BJ (cell line): ENCODE data around the gene APPBP2. TPM values are rescaled to one million over a fixed set of nuclear protein-coding genes. Genes with fewer than 3 reads are reported as not detected.

Source experiments
- CTCF ChIA-PET: fragments of 350-600 bp; formaldehyde crosslinking; extraction: SDS; loops from one replicate; lab custom pipeline; 2021; ENCODE audit warnings: antibody characterized with exemption, inconsistent platforms; lab: Yijun Ruan, JAX
- POLR2A ChIA-PET: fragments of 300-600 bp; sonication (Branson Sonifier 250); formaldehyde crosslinking; extraction: SDS; loops from one replicate; lab custom pipeline; 2021; ENCODE audit warnings: antibody characterized with exemption; lab: Charles Lee
- DNase-seq: peaks from one replicate; pipeline ENCODE4 v3.0.0-alpha.2; 2011; ENCODE audit warnings: low read depth
- H3K27me3 ChIP-seq: 2 replicates; pipeline ENCODE4 v1.6.0; 2011; ENCODE audit warnings: low read length; ENCODE audit not compliant: control insufficient read depth, insufficient read depth
- H3K36me3 ChIP-seq: 2 replicates; pipeline ENCODE4 v1.5.1; 2011; ENCODE audit warnings: low read length; ENCODE audit not compliant: control insufficient read depth, insufficient read depth
- H3K4me3 ChIP-seq: 2 replicates; pipeline ENCODE4 v1.5.1; 2011; ENCODE audit warnings: low read depth, mild to moderate bottlenecking, control low read depth, low read length
- polyA plus RNA-seq: library from polyadenylated mRNA; depleted of rRNA; stranded (reverse); fragments of >200 nt; gene quantifications from 2 replicates; pipeline ENCODE4 v1.2.3, GENCODE V29; 2011
- TF ChIP-seq, protein P1 (sequence below): IDR thresholded peaks from 2 replicates; pipeline ENCODE4 v1.5.1; 2011; ENCODE audit warnings: low read depth, mild to moderate bottlenecking, control low read depth, inconsistent platforms, low read length, moderate library complexity; ENCODE audit not compliant: insufficient read depth

The APPBP2 gene
- polyA plus RNA-seq, 1 experiment = 14.8 TPM

DNA sequence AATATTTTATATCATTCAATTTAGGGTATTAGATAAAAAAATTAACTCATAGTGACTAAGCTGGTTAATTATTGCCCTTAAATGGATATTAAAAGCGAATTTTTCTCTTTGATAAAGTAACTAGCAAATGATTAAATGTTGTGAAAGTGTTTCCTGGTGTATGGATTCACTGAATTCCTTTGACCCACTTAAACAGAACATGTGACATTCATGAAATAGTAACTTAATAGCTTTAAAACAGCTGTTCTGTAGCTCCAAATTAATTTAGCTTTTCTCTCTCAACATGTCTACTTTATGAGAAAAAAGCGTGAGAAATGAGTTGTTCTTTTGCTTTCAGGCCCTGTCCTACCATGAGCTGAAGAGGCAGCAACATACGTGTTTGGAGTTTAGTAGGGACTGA, 36.4 kb upstream of the APPBP2 start:
- no peaks in the 10 kb centered on the region for H3K27me3 ChIP-seq
- H3K36me3 ChIP-seq = no peaks in the 10 kb centered on the region
- no peak for DNase-seq
- no peak overlapping the region for H3K4me3 ChIP-seq
- TF ChIP-seq, protein P1, sequence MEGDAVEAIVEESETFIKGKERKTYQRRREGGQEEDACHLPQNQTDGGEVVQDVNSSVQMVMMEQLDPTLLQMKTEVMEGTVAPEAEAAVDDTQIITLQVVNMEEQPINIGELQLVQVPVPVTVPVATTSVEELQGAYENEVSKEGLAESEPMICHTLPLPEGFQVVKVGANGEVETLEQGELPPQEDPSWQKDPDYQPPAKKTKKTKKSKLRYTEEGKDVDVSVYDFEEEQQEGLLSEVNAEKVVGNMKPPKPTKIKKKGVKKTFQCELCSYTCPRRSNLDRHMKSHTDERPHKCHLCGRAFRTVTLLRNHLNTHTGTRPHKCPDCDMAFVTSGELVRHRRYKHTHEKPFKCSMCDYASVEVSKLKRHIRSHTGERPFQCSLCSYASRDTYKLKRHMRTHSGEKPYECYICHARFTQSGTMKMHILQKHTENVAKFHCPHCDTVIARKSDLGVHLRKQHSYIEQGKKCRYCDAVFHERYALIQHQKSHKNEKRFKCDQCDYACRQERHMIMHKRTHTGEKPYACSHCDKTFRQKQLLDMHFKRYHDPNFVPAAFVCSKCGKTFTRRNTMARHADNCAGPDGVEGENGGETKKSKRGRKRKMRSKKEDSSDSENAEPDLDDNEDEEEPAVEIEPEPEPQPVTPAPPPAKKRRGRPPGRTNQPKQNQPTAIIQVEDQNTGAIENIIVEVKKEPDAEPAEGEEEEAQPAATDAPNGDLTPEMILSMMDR = no peak
- POLR2A ChIA-PET = no interaction called here
- CTCF ChIA-PET = interaction anchor here (0.7 to 1.8 kb wide), 3 partner anchors 21 to 39 kb away, joined by 3 to 4 read pairs (median 3); no protein-coding TSS in a partner anchor

DNA sequence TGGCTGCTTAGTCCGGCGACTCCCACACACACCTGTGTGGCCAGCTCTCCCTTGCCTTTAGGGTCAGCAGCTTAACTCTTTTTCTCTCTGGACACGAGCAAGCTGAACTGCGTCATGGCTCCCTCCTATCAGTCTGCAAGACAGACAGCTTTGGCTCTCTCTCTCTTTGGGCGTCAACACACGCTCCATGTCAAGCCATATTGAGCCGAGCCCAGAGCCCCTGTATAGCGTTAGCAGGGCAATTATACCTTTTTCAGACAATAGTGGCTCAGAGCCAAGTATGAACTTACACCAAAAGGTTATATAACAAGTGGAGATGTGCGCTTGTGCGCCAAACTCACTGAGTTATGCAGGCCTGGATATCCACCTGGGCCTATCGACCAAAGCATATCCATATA, 34.8 kb upstream of the APPBP2 start:
- ChIA-PET POLR2A (no interaction called here), CTCF (interaction anchor here (1.5 to 5.0 kb wide), 2 partner anchors 9 to 78 kb away, joined by 3 to 24 read pairs; no protein-coding TSS in a partner anchor)
- DNase-seq = no peak
- TF ChIP-seq, protein P1 = no peak
- H3K4me3 ChIP-seq = no peak overlapping the region
- no peaks in the 10 kb centered on the region for H3K27me3 ChIP-seq
- H3K36me3 ChIP-seq = no peaks in the 10 kb centered on the region

DNA sequence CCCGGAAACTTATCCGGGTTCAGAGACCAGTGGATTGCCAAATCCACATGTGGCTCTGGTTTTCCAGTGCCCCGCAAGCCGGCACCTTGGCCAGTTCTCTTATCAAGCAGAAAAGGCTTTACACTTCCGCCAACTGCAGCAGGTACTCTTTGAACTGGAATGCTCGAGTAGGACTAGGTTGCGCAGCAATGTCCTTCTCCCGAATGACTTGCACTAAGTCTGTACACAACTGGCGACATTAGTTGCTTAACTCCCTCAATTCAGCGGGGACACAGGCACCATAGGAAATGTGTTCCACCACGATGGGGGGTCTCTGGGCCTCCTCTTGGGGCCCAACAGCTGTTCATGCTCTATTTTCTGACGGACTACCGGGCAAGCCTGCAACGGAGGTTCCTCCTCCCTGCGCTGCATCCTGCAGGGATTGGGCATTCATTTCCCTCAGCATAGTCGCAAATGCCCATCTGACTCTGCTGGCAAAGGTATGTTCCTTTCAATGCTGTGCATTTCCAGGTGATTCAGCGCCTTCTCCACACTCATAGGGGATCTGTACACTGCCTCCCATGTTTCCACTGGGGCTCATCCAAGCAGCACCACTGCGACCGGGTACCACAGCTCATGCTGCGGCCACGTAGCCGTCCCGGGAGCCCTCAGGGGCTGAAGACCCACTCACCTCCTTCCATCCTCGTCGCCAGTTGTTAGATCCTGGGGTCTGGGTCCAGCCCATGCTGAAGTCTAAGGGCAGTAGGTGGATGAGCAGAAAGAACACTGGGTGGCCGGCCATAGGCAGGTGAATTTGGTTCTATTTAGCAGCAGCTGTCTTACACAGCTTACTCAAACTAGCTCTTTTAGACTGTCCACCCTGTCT, 34.2 kb upstream of the APPBP2 start:
- Histone ChIP-seq H3K4me3 (no peak overlapping the region), H3K36me3 (no peaks in the 10 kb centered on the region), H3K27me3 (no peaks in the 10 kb centered on the region)
- ChIA-PET CTCF (interaction anchor here (1.5 to 5.0 kb wide), 2 partner anchors 9 to 78 kb away, joined by 3 to 24 read pairs; no protein-coding TSS in a partner anchor), POLR2A (no interaction called here)
- no peak for DNase-seq
- TF ChIP-seq, protein P1 = no peak

DNA sequence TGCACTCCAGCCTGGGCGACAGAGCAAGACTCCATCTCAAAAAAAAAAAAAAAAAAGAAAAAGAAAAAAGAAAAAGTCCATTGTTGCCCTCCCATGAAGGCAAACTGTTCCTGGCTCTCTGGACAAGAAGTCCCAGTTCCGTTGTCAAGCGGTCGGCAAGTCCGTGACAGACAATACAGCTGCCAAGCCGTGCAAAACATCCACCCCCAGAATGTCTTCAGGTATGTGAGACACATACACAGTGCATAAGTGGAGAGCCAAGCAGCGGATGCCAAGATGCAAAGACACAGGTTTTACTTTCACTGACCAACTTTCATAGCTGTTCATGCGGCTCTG, 33.6 kb upstream of the APPBP2 start:
- H3K36me3 ChIP-seq = no peaks in the 10 kb centered on the region
- CTCF ChIA-PET = interaction anchor here (5.0 kb wide), 1 partner anchor 10 kb away, joined by 24 read pairs; no protein-coding TSS in a partner anchor
- H3K27me3 ChIP-seq = no peaks in the 10 kb centered on the region
- no peak for DNase-seq
- TF ChIP-seq, protein P1 = no peak
- POLR2A ChIA-PET = no interaction called here
- H3K4me3 ChIP-seq = no peak overlapping the region

DNA sequence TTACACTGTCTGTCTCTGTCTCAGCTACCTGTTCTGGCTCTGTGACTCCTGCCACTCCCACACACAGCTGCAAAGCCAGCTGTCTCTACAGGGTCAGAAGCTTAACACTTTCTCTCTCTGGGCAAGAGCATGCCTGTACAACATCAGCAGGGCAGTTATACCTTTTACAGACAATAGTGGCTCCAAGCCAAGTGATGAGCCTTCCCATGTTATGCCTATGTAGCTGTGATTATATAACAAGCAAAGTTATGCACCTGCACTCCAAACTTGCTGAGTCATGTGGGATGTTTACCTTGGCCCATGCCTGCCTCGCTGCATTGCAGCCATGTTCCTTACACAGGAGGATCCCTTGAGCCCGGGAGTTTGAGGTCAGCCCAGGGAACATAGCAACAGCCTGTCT, 31.8 kb upstream of the APPBP2 start:
- ChIA-PET POLR2A (no interaction called here), CTCF (interaction anchor here (0.8 to 5.0 kb wide), 2 partner anchors 12 to 83 kb away, joined by 3 to 24 read pairs; no protein-coding TSS in a partner anchor)
- Histone ChIP-seq H3K27me3 (no peaks in the 10 kb centered on the region), H3K36me3 (no peaks in the 10 kb centered on the region), H3K4me3 (no peak overlapping the region)
- DNase-seq = no peak
- TF ChIP-seq, protein P1 = no peak
